Mesendoderm (in vitro differentiated cells): ENCODE measurements around the gene ABCC9.
"Not testable (repeated sequence)": the region's sequence is repeated elsewhere in the genome, so short reads cannot be mapped to it uniquely, and the experiment has no call there.

ENCODE experiments used
- DNase-seq: peaks from one replicate; pipeline ENCODE4 v3.0.0; 2013
- H2AK5ac ChIP-seq: 2 replicates; pipeline ENCODE4 v1.6.1; 2013; ENCODE audit warnings: low read length, inconsistent platforms
- H2BK120ac ChIP-seq: 2 replicates; pipeline ENCODE4 v1.6.1; 2013; ENCODE audit warnings: low read depth, mild to moderate bottlenecking, low read length, moderate library complexity, mixed read lengths
- H2BK15ac ChIP-seq: replicated peaks from 2 replicates; pipeline ENCODE4 v1.6.1; 2013; ENCODE audit warnings: low read depth, mild to moderate bottlenecking, moderate library complexity
- H2BK5ac ChIP-seq: 2 replicates; pipeline ENCODE4 v1.6.1; 2013; ENCODE audit warnings: low read length, inconsistent platforms
- H3K18ac ChIP-seq: 2 replicates; pipeline ENCODE4 v1.6.1; 2013; ENCODE audit warnings: mild to moderate bottlenecking, low read length, mixed read lengths
- H3K23ac ChIP-seq: one replicate; pipeline ENCODE4 v1.6.1; 2013; ENCODE audit warnings: low read length
- H3K27ac ChIP-seq: 2 replicates; pipeline ENCODE4 v1.5.1; 2013; ENCODE audit warnings: low read depth, mild to moderate bottlenecking, inconsistent platforms, low read length, moderate library complexity
- H3K27me3 ChIP-seq: 2 replicates; pipeline ENCODE4 v1.6.1; 2013; ENCODE audit warnings: low read length, control low read depth, mild to moderate bottlenecking, inconsistent platforms; ENCODE audit not compliant: insufficient read depth, poor library complexity
- H3K36me3 ChIP-seq: 2 replicates; pipeline ENCODE4 v1.6.1; 2013; ENCODE audit warnings: low read length, inconsistent platforms; ENCODE audit not compliant: control insufficient read depth, insufficient read depth
- H3K4ac ChIP-seq: one replicate; pipeline ENCODE4 v1.6.1; 2013; ENCODE audit warnings: low read depth, mild to moderate bottlenecking, low read length, moderate library complexity
- H3K4me1 ChIP-seq: 2 replicates; pipeline ENCODE4 v1.6.1; 2013; ENCODE audit warnings: low read depth, low read length, inconsistent platforms; ENCODE audit not compliant: control insufficient read depth
- H3K4me2 ChIP-seq: 2 replicates; pipeline ENCODE4 v1.6.1; 2013; ENCODE audit warnings: low read length
- H3K4me3 ChIP-seq: 2 replicates; pipeline ENCODE4 v1.5.1; 2013; ENCODE audit warnings: mild to moderate bottlenecking, low read length
- H3K56ac ChIP-seq: one replicate; pipeline ENCODE4 v1.6.1; 2013; ENCODE audit warnings: low read length
- H3K79me1 ChIP-seq: 2 replicates; pipeline ENCODE4 v1.6.1; 2013; ENCODE audit warnings: low read length, inconsistent platforms
- H3K79me2 ChIP-seq: 2 replicates; pipeline ENCODE4 v1.6.1; 2013; ENCODE audit warnings: mild to moderate bottlenecking, low read length; ENCODE audit not compliant: control insufficient read depth, insufficient read depth
- H3K9ac ChIP-seq: 2 replicates; pipeline ENCODE4 v1.6.1; 2013; ENCODE audit warnings: low read length, inconsistent platforms
- H4K5ac ChIP-seq: one replicate; pipeline ENCODE4 v1.6.1; 2013; ENCODE audit warnings: low read length
- H4K8ac ChIP-seq: one replicate; pipeline ENCODE4 v1.6.1; 2013; ENCODE audit warnings: low read depth, mild to moderate bottlenecking, control low read depth, low read length, moderate library complexity
- WGBS: extraction: QIAGEN DNeasy Blood & Tissue Kit; methylation state at CpG from one replicate; pipeline ENCODE4 v1.1.7; 2013; ENCODE audit warnings: low lambda C conversion rate, missing lambda C conversion rate; ENCODE audit not compliant: insufficient coverage; ENCODE audit errors: extremely low coverage; 5-methylcytosine and 5-hydroxymethylcytosine counted together

ABCC9 gene

GRCh38 chr12:21933656-21934055, 7.6 kb downstream of the ABCC9 start:
- H3K27me3 ChIP-seq: no peaks in the 10 kb centered on the region
- H2BK120ac ChIP-seq: no peak overlapping the region
- no peak for DNase-seq
- H3K23ac ChIP-seq: no peak overlapping the region
- no CpG with 5 or more reads among the region's 4 CpGs for WGBS
- no peak overlapping the region for H4K8ac ChIP-seq
- H3K56ac ChIP-seq: no peak overlapping the region
- H3K18ac ChIP-seq: no peak overlapping the region
- H3K36me3 ChIP-seq: no peaks in the 10 kb centered on the region
- no peak overlapping the region for H2AK5ac ChIP-seq
- no peak overlapping the region for H2BK5ac ChIP-seq
- no peak overlapping the region for H3K4ac ChIP-seq
- no peak overlapping the region for H3K27ac ChIP-seq
- H3K4me2 ChIP-seq: no peak overlapping the region
- H3K4me3 ChIP-seq: no peak overlapping the region
- no peak overlapping the region for H4K5ac ChIP-seq
- no peak overlapping the region for H3K9ac ChIP-seq
- no peaks in the 10 kb centered on the region for H3K79me2 ChIP-seq
- H3K4me1 ChIP-seq: no peaks in the 10 kb centered on the region
- H2BK15ac ChIP-seq: no peak overlapping the region
- no peaks in the 10 kb centered on the region for H3K79me1 ChIP-seq

- H3K4me1 ChIP-seq, H3K79me1 ChIP-seq, H3K23ac ChIP-seq, H2BK15ac ChIP-seq, H3K9ac ChIP-seq, H3K4ac ChIP-seq, H3K36me3 ChIP-seq, H3K4me3 ChIP-seq, H2AK5ac ChIP-seq, H3K27ac ChIP-seq, H3K79me2 ChIP-seq, H3K56ac ChIP-seq, H3K18ac ChIP-seq, H2BK5ac ChIP-seq, H3K4me2 ChIP-seq, DNase-seq, H2BK120ac ChIP-seq, H3K27me3 ChIP-seq, H4K8ac ChIP-seq, H4K5ac ChIP-seq: not testable (repeated sequence)
- WGBS: no CpG with 5 or more reads among the region's 1 CpG
Observed at GRCh38 chr12:21929972-21930371, 11.3 kb downstream of the ABCC9 start.

DNA sequence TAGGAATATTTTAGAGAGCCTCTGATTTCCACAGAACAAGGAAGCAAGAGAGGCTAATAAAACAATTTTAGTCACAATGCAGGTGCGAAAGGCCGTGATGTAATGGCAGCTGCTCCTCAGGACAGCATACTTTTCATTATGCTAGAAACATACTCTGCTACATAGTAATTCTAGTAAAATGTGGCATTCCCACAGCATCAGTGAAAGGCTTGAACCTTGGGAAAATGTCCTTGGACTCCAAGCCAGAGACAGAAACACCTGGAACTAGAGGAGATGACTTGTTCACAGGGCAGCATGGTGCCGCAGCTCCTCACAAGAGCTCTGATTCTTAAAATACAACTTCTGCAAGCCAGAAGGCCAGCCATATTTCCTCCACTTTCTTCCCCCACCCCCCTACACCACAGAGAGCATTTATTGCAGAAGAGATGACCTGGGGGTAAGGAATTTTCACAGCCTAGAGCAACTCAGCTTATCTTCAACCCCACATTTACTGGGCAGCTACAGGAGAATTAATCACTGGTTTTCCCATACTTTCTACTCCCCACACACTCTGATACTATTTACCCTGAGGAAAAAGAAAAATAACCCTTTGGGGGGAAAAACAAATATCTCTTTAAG, 15.8 kb downstream of the ABCC9 start:
- Histone ChIP-seq H3K79me2 (no peaks in the 10 kb centered on the region), H4K8ac (no peak overlapping the region), H3K18ac (no peak overlapping the region), H2BK15ac (no peak overlapping the region), H3K4me2 (no peak overlapping the region), H3K79me1 (no peaks in the 10 kb centered on the region), H4K5ac (no peak overlapping the region), H3K4me3 (no peak overlapping the region), H3K4me1 (no peaks in the 10 kb centered on the region), H3K56ac (no peak overlapping the region), H3K4ac (no peak overlapping the region), H2AK5ac (no peak overlapping the region), H3K9ac (no peak overlapping the region), H3K23ac (no peak overlapping the region), H3K27ac (no peak overlapping the region), H3K36me3 (no peaks in the 10 kb centered on the region), H3K27me3 (no peaks in the 10 kb centered on the region), H2BK5ac (no peak overlapping the region), H2BK120ac (no peak overlapping the region)
- peak; percentile 8 for DNase-seq
- no CpG with 5 or more reads among the region's 3 CpGs for WGBS

- H3K4me3 ChIP-seq: no peak overlapping the region
- no CpG with 5 or more reads among the region's 1 CpG for WGBS
- no peaks in the 10 kb centered on the region for H3K36me3 ChIP-seq
- no peak overlapping the region for H3K9ac ChIP-seq
- no peak overlapping the region for H3K23ac ChIP-seq
- H3K4ac ChIP-seq: no peak overlapping the region
- no peak overlapping the region for H4K5ac ChIP-seq
- no peak overlapping the region for H4K8ac ChIP-seq
- H3K27ac ChIP-seq: no peak overlapping the region
- H3K79me1 ChIP-seq: no peaks in the 10 kb centered on the region
- H2BK15ac ChIP-seq: no peak overlapping the region
- no peak overlapping the region for H3K4me2 ChIP-seq
- H3K4me1 ChIP-seq: no peaks in the 10 kb centered on the region
- no peak overlapping the region for H3K18ac ChIP-seq
- no peak overlapping the region for H3K56ac ChIP-seq
- no peak overlapping the region for H2BK120ac ChIP-seq
- no peaks in the 10 kb centered on the region for H3K27me3 ChIP-seq
- no peak overlapping the region for H2AK5ac ChIP-seq
- DNase-seq: no peak
- H3K79me2 ChIP-seq: no peaks in the 10 kb centered on the region
- H2BK5ac ChIP-seq: no peak overlapping the region
Observed at GRCh38 chr12:21921436-21921835, 19.8 kb downstream of the ABCC9 start.

DNA sequence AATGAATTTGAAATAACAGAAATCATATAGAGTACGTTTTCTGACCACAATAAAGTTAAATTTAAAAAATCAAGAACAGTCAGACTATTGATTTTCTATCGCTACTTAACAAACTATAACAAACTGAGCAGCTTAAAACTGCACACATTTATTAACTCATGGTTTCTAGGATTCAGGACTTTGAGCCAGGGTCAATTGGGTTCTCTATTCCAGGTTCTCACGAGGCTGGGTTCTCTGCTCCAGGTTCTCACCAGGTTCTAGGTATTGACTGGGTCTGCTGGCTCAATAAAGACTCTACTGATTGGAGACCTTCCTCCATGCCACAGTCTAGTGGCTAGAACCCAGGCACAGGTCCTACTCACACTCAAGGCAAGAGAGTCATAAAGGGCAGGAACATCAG, 22.8 kb downstream of the ABCC9 start:
- no peaks in the 10 kb centered on the region for H3K4me1 ChIP-seq
- H3K18ac ChIP-seq: no peak overlapping the region
- no peak for DNase-seq
- H4K8ac ChIP-seq: no peak overlapping the region
- H3K27ac ChIP-seq: no peak overlapping the region
- no peak overlapping the region for H3K4me2 ChIP-seq
- no peaks in the 10 kb centered on the region for H3K36me3 ChIP-seq
- no peak overlapping the region for H2BK120ac ChIP-seq
- H3K56ac ChIP-seq: no peak overlapping the region
- H2BK15ac ChIP-seq: no peak overlapping the region
- WGBS: no CpG with 5 or more reads among the region's 3 CpGs
- H3K4ac ChIP-seq: no peak overlapping the region
- H3K79me1 ChIP-seq: no peaks in the 10 kb centered on the region
- no peaks in the 10 kb centered on the region for H3K27me3 ChIP-seq
- H3K4me3 ChIP-seq: no peak overlapping the region
- H3K23ac ChIP-seq: no peak overlapping the region
- no peak overlapping the region for H2BK5ac ChIP-seq
- H2AK5ac ChIP-seq: no peak overlapping the region
- H3K9ac ChIP-seq: no peak overlapping the region
- H3K79me2 ChIP-seq: no peaks in the 10 kb centered on the region
- no peak overlapping the region for H4K5ac ChIP-seq

GRCh38 chr12:21913823-21914222, 27.4 kb downstream of the ABCC9 start:
- H3K27me3 ChIP-seq: no peaks in the 10 kb centered on the region
- H2AK5ac ChIP-seq: no peak overlapping the region
- no peak overlapping the region for H2BK120ac ChIP-seq
- H3K79me1 ChIP-seq: no peaks in the 10 kb centered on the region
- WGBS: no CpG with 5 or more reads among the region's 1 CpG
- H4K8ac ChIP-seq: no peak overlapping the region
- no peak overlapping the region for H3K23ac ChIP-seq
- no peak for DNase-seq
- no peaks in the 10 kb centered on the region for H3K4me1 ChIP-seq
- no peak overlapping the region for H3K4me3 ChIP-seq
- no peak overlapping the region for H3K9ac ChIP-seq
- H3K79me2 ChIP-seq: no peaks in the 10 kb centered on the region
- H3K4me2 ChIP-seq: no peak overlapping the region
- no peak overlapping the region for H3K18ac ChIP-seq
- no peak overlapping the region for H2BK15ac ChIP-seq
- H3K36me3 ChIP-seq: no peaks in the 10 kb centered on the region
- H3K27ac ChIP-seq: no peak overlapping the region
- H2BK5ac ChIP-seq: no peak overlapping the region
- no peak overlapping the region for H3K56ac ChIP-seq
- no peak overlapping the region for H3K4ac ChIP-seq
- no peak overlapping the region for H4K5ac ChIP-seq
